IMR-90 (cell line): ENCODE results near the gene SESN1. TPM values are rescaled to one million over a fixed set of nuclear protein-coding genes. Genes with fewer than 3 reads are reported as not detected.

Experiments used
- ATAC-seq: fragments of 200-7000 bp; cut with Tn5 transposase; 2 replicates; pipeline ENCODE4 v1.9.1; 2020; ENCODE audit warnings: low read depth, mild to moderate bottlenecking, moderate library complexity
- BruUV-seq: library from RNA; stranded (reverse); fragments of 400-500 nt; replicated peaks from 2 replicates; lab custom pipeline; 2021; lab: Mats Ljungman, UMichigan
- CTCF ChIA-PET: fragments of 300-600 bp; formaldehyde crosslinking; extraction: SDS; loops from one replicate; lab custom pipeline; 2021; ENCODE audit warnings: antibody characterized with exemption; lab: Yijun Ruan, JAX
- POLR2A ChIA-PET: fragments of 300-600 bp; sonication (Branson Sonifier 250); formaldehyde crosslinking; loops from one replicate; lab custom pipeline; 2022; ENCODE audit warnings: antibody characterized with exemption; ENCODE audit not compliant: unreplicated experiment; lab: Charles Lee
- DNase-seq: peaks from one replicate; pipeline ENCODE4 v3.0.0; 2013
- H2AFZ ChIP-seq: replicated peaks from 2 replicates; pipeline ENCODE3; 2013; ENCODE audit warnings: low read length, mild to moderate bottlenecking; ENCODE audit not compliant: poor library complexity
- H2AK5ac ChIP-seq: 2 replicates; pipeline ENCODE4 v1.6.1; 2013; ENCODE audit warnings: low read depth, low read length, inconsistent platforms
- H2AK9ac ChIP-seq: replicated peaks from 2 replicates; pipeline ENCODE3; 2013; ENCODE audit warnings: mild to moderate bottlenecking, low read depth, low read length, moderate library complexity; ENCODE audit not compliant: poor library complexity
- H2BK120ac ChIP-seq: 2 replicates; pipeline ENCODE4 v1.6.1; 2013; ENCODE audit warnings: low read depth, low read length, inconsistent platforms
- H2BK15ac ChIP-seq: 3 replicates; pipeline ENCODE4 v1.6.1; 2013; ENCODE audit warnings: low read depth, low read length, inconsistent platforms
- H2BK20ac ChIP-seq: 2 replicates; pipeline ENCODE4 v1.6.1; 2013; ENCODE audit warnings: low read depth, mild to moderate bottlenecking, inconsistent platforms, low read length, moderate library complexity
- H2BK5ac ChIP-seq: 2 replicates; pipeline ENCODE4 v1.6.1; 2013; ENCODE audit warnings: mild to moderate bottlenecking, low read depth, low read length, inconsistent platforms; ENCODE audit not compliant: poor library complexity, severe bottlenecking
- H3K14ac ChIP-seq: replicated peaks from 2 replicates; pipeline ENCODE4 v1.6.1; 2013; ENCODE audit warnings: low read depth, low read length, inconsistent platforms
- H3K18ac ChIP-seq: 2 replicates; pipeline ENCODE4 v1.6.1; 2013; ENCODE audit warnings: low read depth, low read length, control low read depth
- H3K23ac ChIP-seq: 2 replicates; pipeline ENCODE4 v1.6.1; 2013; ENCODE audit warnings: low read depth, low read length, inconsistent platforms
- H3K27ac ChIP-seq: 2 replicates; pipeline ENCODE4 v1.5.1; 2013; ENCODE audit warnings: mild to moderate bottlenecking, control low read depth, low read length; ENCODE audit not compliant: insufficient read depth
- H3K27me3 ChIP-seq: 2 replicates; pipeline ENCODE4 v1.6.1; 2013; ENCODE audit warnings: low read length; ENCODE audit not compliant: control insufficient read depth, insufficient read depth
- H3K36me3 ChIP-seq: 2 replicates; pipeline ENCODE4 v1.6.1; 2013; ENCODE audit warnings: low read length, mixed read lengths; ENCODE audit not compliant: control insufficient read depth, insufficient read depth
- H3K4ac ChIP-seq: 2 replicates; pipeline ENCODE4 v1.6.1; 2013; ENCODE audit warnings: low read depth, low read length, inconsistent platforms
- H3K4me1 ChIP-seq: 2 replicates; pipeline ENCODE4 v1.6.1; 2013; ENCODE audit warnings: low read length, mixed read lengths; ENCODE audit not compliant: control insufficient read depth, insufficient read depth
- H3K4me2 ChIP-seq: 2 replicates; pipeline ENCODE4 v1.6.1; 2013; ENCODE audit warnings: low read depth, mild to moderate bottlenecking, control low read depth, low read length, moderate library complexity
- H3K4me3 ChIP-seq: 2 replicates; pipeline ENCODE4 v1.5.1; 2013; ENCODE audit warnings: low read depth, mild to moderate bottlenecking, control low read depth, low read length, moderate library complexity; ENCODE audit not compliant: insufficient read depth
- H3K56ac ChIP-seq: 2 replicates; pipeline ENCODE4 v1.6.1; 2013; ENCODE audit warnings: low read length, inconsistent platforms; ENCODE audit not compliant: insufficient read depth; ENCODE audit errors: extremely low read depth
- H3K79me1 ChIP-seq, 2 experiments: 2 replicates each; pipeline ENCODE4 v1.6.1; 2013; ENCODE audit warnings: low read length in 2 of 2, inconsistent platforms in 1 of 2, low read depth in 1 of 2
- H3K9ac ChIP-seq: 2 replicates; pipeline ENCODE4 v1.6.1; 2013; ENCODE audit warnings: low read depth, low read length, control low read depth
- H3K9me1 ChIP-seq: 2 replicates; pipeline ENCODE4 v1.6.1; 2013; ENCODE audit warnings: low read length, inconsistent platforms; ENCODE audit not compliant: insufficient read depth
- H3K9me3 ChIP-seq: 2 replicates; pipeline ENCODE4 v1.6.1; 2013; ENCODE audit warnings: low read length; ENCODE audit not compliant: control insufficient read depth, insufficient read depth
- H4K20me1 ChIP-seq: 2 replicates; pipeline ENCODE4 v1.6.1; 2013; ENCODE audit warnings: low read length, inconsistent platforms; ENCODE audit not compliant: insufficient read depth
- H4K5ac ChIP-seq: 2 replicates; pipeline ENCODE4 v1.6.1; 2013; ENCODE audit warnings: mild to moderate bottlenecking, low read depth, low read length, control low read depth
- H4K8ac ChIP-seq, 2 experiments: 2 replicates each; pipeline ENCODE4 v1.6.1; 2013; ENCODE audit warnings: low read depth in 2 of 2, low read length in 2 of 2, control low read depth in 1 of 2, inconsistent platforms in 1 of 2
- H4K91ac ChIP-seq: 2 replicates; pipeline ENCODE4 v1.6.1; 2013; ENCODE audit warnings: low read depth, low read length, inconsistent platforms; ENCODE audit not compliant: insufficient read depth
- BHLHE40 ChIP-seq: fragments of 150-350 bp; IDR thresholded peaks from 2 replicates; pipeline ENCODE4 v1.6.1; 2016; ENCODE audit warnings: mild to moderate bottlenecking, low read depth, low read length
- CEBPB ChIP-seq: IDR thresholded peaks from 2 replicates; pipeline ENCODE4 v1.6.1; 2012; ENCODE audit warnings: low read depth, low read length, improper control_type of control experiment
- MAZ ChIP-seq: IDR thresholded peaks from 2 replicates; pipeline ENCODE4 v1.6.1; 2012; ENCODE audit warnings: low read depth, mild to moderate bottlenecking, low read length, improper control_type of control experiment, moderate library complexity, borderline replicate concordance
- MXI1 ChIP-seq: IDR thresholded peaks from 2 replicates; pipeline ENCODE4 v1.6.1; 2012; ENCODE audit warnings: low read depth, mild to moderate bottlenecking, low read length, moderate library complexity, borderline replicate concordance
- NFE2L2 ChIP-seq: fragments of 150-350 bp; IDR thresholded peaks from 2 replicates; pipeline ENCODE4 v1.6.1; 2016; ENCODE audit warnings: low read depth, mild to moderate bottlenecking, low read length
- RAD21 ChIP-seq: IDR thresholded peaks from 2 replicates; pipeline ENCODE4 v1.6.1; 2012; ENCODE audit warnings: low read length, improper control_type of control experiment
- SMC3 ChIP-seq: fragments of 150-350 bp; IDR thresholded peaks from 2 replicates; pipeline ENCODE4 v1.6.1; 2016; ENCODE audit warnings: low read depth, mild to moderate bottlenecking, antibody characterized with exemption, low read length, moderate library complexity
- WGBS, 2 experiments: methylation state at CpG; one replicate each; pipeline versions ENCODE4 v1.1.5 to v1.1.7; 2013; ENCODE audit warnings: missing lambda C conversion rate in 2 of 2; ENCODE audit not compliant: insufficient read length in 1 of 2; ENCODE audit errors: extremely low coverage in 2 of 2; 5-methylcytosine and 5-hydroxymethylcytosine counted together
- dilution Hi-C: fragments of 300-500 bp; cut with HindIII; formaldehyde crosslinking; loops from one replicate; pipeline ENCODE4 v1.14.3; 2018; ENCODE audit warnings: low sequenced_read_pairs; ENCODE audit not compliant: unreplicated experiment
- in situ Hi-C: fragments of 300-500 bp; cut with MboI; formaldehyde crosslinking; loops from 3 replicates; pipeline ENCODE4 v1.14.3; 2019; ENCODE audit warnings: low sequenced_read_pairs, inconsistent platforms, mixed read lengths
- intact Hi-C: fragments of 100-400 bp; cut with micrococcal nuclease; formaldehyde crosslinking; loops from 2 replicates; pipeline ENCODE4 v1.10.0; 2022
- polyA plus RNA-seq, 3 experiments: library from polyadenylated mRNA; depleted of rRNA; stranded (reverse); fragments of >200 nt; gene quantifications; 2 replicates each; pipeline ENCODE4 v1.2.3, GENCODE V29; 2012; ENCODE audit warnings: low replicate concordance in 1 of 3
- total RNA-seq: library from RNA; depleted of rRNA; stranded (reverse); fragments of >200 nt; gene quantifications from 2 replicates; pipeline ENCODE4 v1.2.3, GENCODE V29; 2012
- TF ChIP-seq, protein P1 (sequence below): fragments of 150-350 bp; IDR thresholded peaks from 2 replicates; pipeline ENCODE4 v1.6.1; 2016; ENCODE audit warnings: low read depth, mild to moderate bottlenecking, low read length, moderate library complexity, borderline replicate concordance

Gene SESN1
- total and polyA plus RNA-seq, 2 of the 4 experiments (the other 2 are of a cell fraction), result 9.7 to 16.7 TPM

DNA sequence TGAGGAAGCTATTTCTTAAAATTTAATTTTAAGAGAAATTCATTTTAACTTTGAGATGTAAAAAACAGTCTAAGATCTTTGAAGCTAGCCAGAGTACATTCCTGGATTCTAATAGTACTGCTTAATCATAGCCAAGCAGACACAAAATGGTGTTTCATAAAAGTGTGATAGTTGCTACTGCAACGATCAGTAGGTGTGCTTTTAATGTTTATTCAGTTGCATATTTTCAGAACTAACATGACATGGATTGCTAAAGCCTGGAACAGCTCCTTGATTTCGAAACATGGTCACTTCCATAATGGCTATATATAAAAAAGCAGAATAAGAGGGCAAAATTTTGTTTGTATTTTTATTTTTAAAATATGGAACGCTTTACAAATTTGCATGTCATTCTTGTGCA lies 35.5 kb downstream of the SESN1 start:
- Histone ChIP-seq H3K9ac (no peak overlapping the region), H2AK5ac (no peak overlapping the region), H3K18ac (no peak overlapping the region), H2BK15ac (no peak overlapping the region), H2AK9ac (no peak overlapping the region), H2BK120ac (no peak overlapping the region), H3K4me1 (peaks cover 2% of the 10 kb centered on the region; the same call in 1 of the 2 replicates), H3K9me1 (no peaks in the 10 kb centered on the region), H3K56ac (no peak overlapping the region), H3K36me3 (no peaks in the 10 kb centered on the region), H3K14ac (no peak overlapping the region), H3K27ac (no peak overlapping the region), H3K9me3 (no peaks in the 10 kb centered on the region), H2BK20ac (no peak overlapping the region), H3K4me2 (no peak overlapping the region), H3K23ac (no peak overlapping the region), H2AFZ (no peak overlapping the region), H4K5ac (no peak overlapping the region), H3K4ac (no peak overlapping the region), H3K79me1 (peaks cover 5 to 14% of the 10 kb centered on the region in 2 experiments; a peak in 2 of 4 replicates), H2BK5ac (no peak overlapping the region), H4K91ac (no peak overlapping the region), H3K27me3 (no peaks in the 10 kb centered on the region), H4K8ac (no peak overlapping the region), H4K20me1 (no peaks in the 10 kb centered on the region), H3K4me3 (no peak overlapping the region)
- intact Hi-C loops (no loop called here), in situ Hi-C loops (no loop called here), dilution Hi-C loops (loop anchor here (25.0 kb wide), 1 partner anchor 522 kb away; no protein-coding TSS in a partner anchor)
- ChIA-PET CTCF (interaction anchor here (0.7 kb wide), 1 partner anchor 14 kb away, joined by 3 read pairs; no protein-coding TSS in a partner anchor), POLR2A (no interaction called here)
- BruUV-seq, result no TSS peak
- no peak for ATAC-seq
- peak; percentile 28 for DNase-seq
- WGBS, 2 experiments, result 17% methylated on average over 1 of the region's 3 CpGs; no CpG with 5 or more reads in 1 of the 2 experiments
- TF ChIP-seq CEBPB (peak; percentile 58), MXI1 (no peak), SMC3 (no peak), RAD21 (no peak), NFE2L2 (no peak), MAZ (no peak), BHLHE40 (no peak)
- TF ChIP-seq, protein P1, sequence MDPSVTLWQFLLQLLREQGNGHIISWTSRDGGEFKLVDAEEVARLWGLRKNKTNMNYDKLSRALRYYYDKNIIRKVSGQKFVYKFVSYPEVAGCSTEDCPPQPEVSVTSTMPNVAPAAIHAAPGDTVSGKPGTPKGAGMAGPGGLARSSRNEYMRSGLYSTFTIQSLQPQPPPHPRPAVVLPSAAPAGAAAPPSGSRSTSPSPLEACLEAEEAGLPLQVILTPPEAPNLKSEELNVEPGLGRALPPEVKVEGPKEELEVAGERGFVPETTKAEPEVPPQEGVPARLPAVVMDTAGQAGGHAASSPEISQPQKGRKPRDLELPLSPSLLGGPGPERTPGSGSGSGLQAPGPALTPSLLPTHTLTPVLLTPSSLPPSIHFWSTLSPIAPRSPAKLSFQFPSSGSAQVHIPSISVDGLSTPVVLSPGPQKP, result no peak
